HepG2 (cell line): ENCODE results near the gene LARP4. TPM values are rescaled to one million over a fixed set of nuclear protein-coding genes. Genes with fewer than 3 reads are reported as not detected.

Source experiments
- ATAC-seq: fragments of 200-7000 bp; cut with Tn5 transposase; 3 replicates; pipeline ENCODE4 v1.9.1; 2020; ENCODE audit warnings: mild to moderate bottlenecking, moderate library complexity
- BruUV-seq: library from RNA; stranded (reverse); fragments of 400-500 nt; replicated peaks from 2 replicates; lab custom pipeline; 2021; lab: Mats Ljungman, UMichigan
- CTCF ChIA-PET: fragments of 300-600 bp; formaldehyde crosslinking; extraction: SDS; loops from one replicate; lab custom pipeline; 2021; ENCODE audit warnings: low total read pairs, inconsistent platforms, low intra/inter-chr PET ratio; lab: Yijun Ruan, JAX
- POLR2A ChIA-PET: fragments of 350-600 bp; sonication (Branson Sonifier 250); formaldehyde crosslinking; loops from one replicate; lab custom pipeline; 2020; ENCODE audit warnings: antibody characterized with exemption, inconsistent platforms; lab: Yijun Ruan, JAX
- DNase-seq: peaks from one replicate; pipeline ENCODE4 v3.0.0-alpha.2; 2015; ENCODE audit warnings: low spot score
- FAIRE-seq: peaks from 3 replicates; lab custom pipeline; 2011; peaks lifted over from hg19 to GRCh38; lab: Jason Lieb, UNC
- H2AFZ ChIP-seq: one replicate; pipeline ENCODE4 v1.6.1; 2011; ENCODE audit warnings: low read length, inconsistent platforms
- H3K27ac ChIP-seq: fragments of 300-600 bp; 3 replicates; pipeline ENCODE4 v1.8.0; 2011; ENCODE audit warnings: mixed run types, mild to moderate bottlenecking, mixed read lengths, low read length, inconsistent platforms; ENCODE audit not compliant: insufficient read depth; ENCODE audit errors: extremely low read length
- H3K27me3 ChIP-seq, 2 experiments: fragments of 200-600 bp in 1 of 2; 2 replicates in 1 of 2; 3 replicates in 1 of 2; pipeline versions ENCODE4 v1.6.0 to v1.8.0; 2011; ENCODE audit warnings: low read length in 2 of 2, mild to moderate bottlenecking in 2 of 2, moderate library complexity in 2 of 2, inconsistent platforms in 1 of 2; ENCODE audit not compliant: insufficient read depth in 2 of 2, control insufficient read depth in 1 of 2
- H3K36me3 ChIP-seq, 2 experiments: fragments of 200-600 bp in 1 of 2; replicated peaks in 1 of 2; 2 replicates in 1 of 2; 3 replicates in 1 of 2; pipeline versions ENCODE4 v1.5.1 to v1.8.0; 2011; ENCODE audit warnings: low read length in 2 of 2, inconsistent platforms in 1 of 2; ENCODE audit not compliant: insufficient read depth in 2 of 2, control insufficient read depth in 1 of 2
- H3K4me1 ChIP-seq: 2 replicates; pipeline ENCODE4 v1.5.1; 2012; ENCODE audit warnings: low read length, inconsistent platforms; ENCODE audit not compliant: insufficient read depth
- H3K4me2 ChIP-seq: 2 replicates; pipeline ENCODE4 v1.6.0; 2011; ENCODE audit warnings: low read depth, low read length, inconsistent platforms
- H3K4me3 ChIP-seq, 3 experiments: fragments of 200-600 bp in 1 of 3; sonication (generic), shearing (Covaris generic) in 1 of 3; replicated peaks in 1 of 3; 2 replicates each; pipeline ENCODE4 v1.5.1; 2011 to 2016; ENCODE audit warnings: low read length in 3 of 3, inconsistent platforms in 2 of 3, low read depth in 2 of 3, mild to moderate bottlenecking in 2 of 3, control low read depth in 1 of 3, mixed read lengths in 1 of 3; ENCODE audit not compliant: insufficient read depth in 1 of 3
- H3K79me2 ChIP-seq: one replicate; pipeline ENCODE4 v1.6.1; 2011; ENCODE audit warnings: low read length, inconsistent platforms; ENCODE audit not compliant: insufficient read depth
- H3K9ac ChIP-seq: 2 replicates; pipeline ENCODE4 v1.6.0; 2011; ENCODE audit warnings: mild to moderate bottlenecking, low read depth, low read length, inconsistent platforms; ENCODE audit not compliant: insufficient read depth
- H3K9me3 ChIP-seq: 2 replicates; pipeline ENCODE4 v1.5.1; 2012; ENCODE audit warnings: mild to moderate bottlenecking, low read length
- H4K20me1 ChIP-seq: 2 replicates; pipeline ENCODE4 v1.6.0; 2011; ENCODE audit warnings: inconsistent platforms, mild to moderate bottlenecking, low read length, moderate library complexity; ENCODE audit not compliant: insufficient read depth
- ARID5B ChIP-seq: IDR thresholded peaks from 2 replicates; pipeline ENCODE4 v1.4.0; 2020; ENCODE audit warnings: mild to moderate bottlenecking, missing genetic modification reagents
- ATAD3A ChIP-seq: sonication (generic); formaldehyde crosslinking; IDR thresholded peaks from 2 replicates; pipeline ENCODE4 v1.4.0; 2020; ENCODE audit warnings: missing genetic modification reagents
- KMT2A ChIP-seq: sonication (generic); formaldehyde crosslinking; IDR thresholded peaks from 2 replicates; pipeline ENCODE4 v1.4.0; 2020; ENCODE audit warnings: missing genetic modification reagents
- PAWR ChIP-seq: sonication (generic); formaldehyde crosslinking; IDR thresholded peaks from 2 replicates; pipeline ENCODE4 v1.4.0; 2020; ENCODE audit warnings: missing genetic modification reagents, mild to moderate bottlenecking, borderline replicate concordance
- REST ChIP-seq, 2 experiments: IDR thresholded peaks; 2 replicates each; pipeline ENCODE4 v1.6.1; 2011 to 2012; ENCODE audit warnings: low read length in 2 of 2, borderline replicate concordance in 1 of 2, low read depth in 1 of 2, mild to moderate bottlenecking in 1 of 2, moderate library complexity in 1 of 2
- TBL1XR1 ChIP-seq: fragments of 150-350 bp; IDR thresholded peaks from 2 replicates; pipeline ENCODE4 v1.6.1; 2014; ENCODE audit warnings: borderline replicate concordance, low read length; ENCODE audit not compliant: partially characterized antibody
- WGBS: methylation state at CpG from one replicate; pipeline ENCODE4 v1.1.6; 2017; ENCODE audit warnings: low lambda C conversion rate; 5-methylcytosine and 5-hydroxymethylcytosine counted together
- in situ Hi-C: cut with HindIII; loops from 2 replicates; pipeline ENCODE4 v1.10.0; 2017; ENCODE audit warnings: low pct_unique_long_range_greater_than_20kb; ENCODE audit not compliant: extremely low pct_ligation_motif_present
- intact Hi-C: fragments of 100-400 bp; cut with micrococcal nuclease; formaldehyde crosslinking; loops from one replicate; pipeline ENCODE4 v1.10.0; 2022; ENCODE audit not compliant: unreplicated experiment
- polyA plus RNA-seq, 8 experiments: library from polyadenylated mRNA; depleted of rRNA in 3 of 8; stranded (reverse) in 7 of 8; unstranded in 1 of 8; fragments of >200 nt; fragmentation: Illumina TruSeq in 4 of 8; extraction: Trizol in 4 of 8; gene quantifications; 2 replicates each; pipeline versions ENCODE4 v1.2.1 to v1.2.3, GENCODE V29; 2011 to 2016; ENCODE audit warnings: low read depth in 4 of 8, missing spikeins in 1 of 8, mixed read lengths in 1 of 8; ENCODE audit not compliant: insufficient read depth in 1 of 8
- total RNA-seq, 5 experiments: library from RNA; depleted of rRNA; stranded (reverse); fragments of >200 nt; fragmentation: Illumina TruSeq; extraction: Trizol; gene quantifications; 2 replicates each; pipeline ENCODE4 v1.2.3, GENCODE V29; 2016; ENCODE audit warnings: low read depth in 1 of 5
- TF ChIP-seq, protein P1 (sequence below): sonication (generic); formaldehyde crosslinking; IDR thresholded peaks from 2 replicates; pipeline ENCODE4 v1.5.0; 2020; ENCODE audit warnings: mild to moderate bottlenecking, missing genetic modification reagents, borderline replicate concordance

Gene LARP4
- total and polyA plus RNA-seq, 2 of the 13 experiments (the other 11 are each of a cell fraction or from before 2014, with no cell fraction given), result 16.4 to 42.7 TPM

DNA sequence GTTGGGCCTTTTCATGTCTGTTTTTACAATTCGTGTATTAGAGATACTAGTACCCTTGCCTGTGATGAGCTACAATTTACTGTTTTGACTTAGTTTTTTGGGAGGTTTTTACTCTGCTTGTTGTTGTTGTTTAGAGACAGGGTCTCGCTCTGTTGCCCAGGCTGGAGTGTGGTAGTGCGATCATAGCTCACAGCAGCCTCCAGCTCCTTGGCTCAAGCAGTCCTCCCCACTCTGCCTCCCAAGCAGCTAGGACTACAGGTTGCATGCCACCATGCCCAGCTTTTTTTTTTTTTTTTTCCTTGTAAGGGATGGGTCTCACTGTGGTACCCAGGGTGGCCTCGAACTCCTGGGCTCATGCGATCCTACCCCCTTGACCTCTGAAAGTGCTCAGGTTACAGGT is 52.1 kb downstream of the LARP4 start:
- ATAC-seq (no peak), DNase-seq (no peak), FAIRE-seq (no peak)
- H2AFZ ChIP-seq, result no peak overlapping the region
- in situ Hi-C loops (no loop called here), intact Hi-C loops (no loop called here)
- H3K9me3 ChIP-seq, result no peaks in the 10 kb centered on the region
- no peaks in the 10 kb centered on the region for H3K4me1 ChIP-seq
- H3K79me2 ChIP-seq, result no peaks in the 10 kb centered on the region
- POLR2A ChIA-PET, result no interaction called here
- CTCF ChIA-PET, result no interaction called here
- H3K36me3 ChIP-seq, result peaks cover 13 to 46% of the 10 kb centered on the region in 2 experiments
- H3K27me3 ChIP-seq, result no peaks in the 10 kb centered on the region; a peak in 1 of 5 replicates
- no peaks in the 10 kb centered on the region for H4K20me1 ChIP-seq
- no peak overlapping the region for H3K27ac ChIP-seq
- WGBS, result 97% methylated on average over 5 of the region's 5 CpGs
- H3K4me3 ChIP-seq, result no peak overlapping the region
- no peak overlapping the region for H3K9ac ChIP-seq
- BruUV-seq, result no TSS peak
- H3K4me2 ChIP-seq, result no peak overlapping the region
- TF ChIP-seq TBL1XR1 (no peak), ARID5B (no peak), KMT2A (CRISPR knock-in tag) (no peak), REST (IDR thresholded peaks at IDR 0.05; ENCODE audit: borderline replicate concordance in 1 of 2, low read depth in 1 of 2, low read length in 2 of 2) (no peak), ATAD3A (no peak), PAWR (no peak)
- TF ChIP-seq, protein P1, sequence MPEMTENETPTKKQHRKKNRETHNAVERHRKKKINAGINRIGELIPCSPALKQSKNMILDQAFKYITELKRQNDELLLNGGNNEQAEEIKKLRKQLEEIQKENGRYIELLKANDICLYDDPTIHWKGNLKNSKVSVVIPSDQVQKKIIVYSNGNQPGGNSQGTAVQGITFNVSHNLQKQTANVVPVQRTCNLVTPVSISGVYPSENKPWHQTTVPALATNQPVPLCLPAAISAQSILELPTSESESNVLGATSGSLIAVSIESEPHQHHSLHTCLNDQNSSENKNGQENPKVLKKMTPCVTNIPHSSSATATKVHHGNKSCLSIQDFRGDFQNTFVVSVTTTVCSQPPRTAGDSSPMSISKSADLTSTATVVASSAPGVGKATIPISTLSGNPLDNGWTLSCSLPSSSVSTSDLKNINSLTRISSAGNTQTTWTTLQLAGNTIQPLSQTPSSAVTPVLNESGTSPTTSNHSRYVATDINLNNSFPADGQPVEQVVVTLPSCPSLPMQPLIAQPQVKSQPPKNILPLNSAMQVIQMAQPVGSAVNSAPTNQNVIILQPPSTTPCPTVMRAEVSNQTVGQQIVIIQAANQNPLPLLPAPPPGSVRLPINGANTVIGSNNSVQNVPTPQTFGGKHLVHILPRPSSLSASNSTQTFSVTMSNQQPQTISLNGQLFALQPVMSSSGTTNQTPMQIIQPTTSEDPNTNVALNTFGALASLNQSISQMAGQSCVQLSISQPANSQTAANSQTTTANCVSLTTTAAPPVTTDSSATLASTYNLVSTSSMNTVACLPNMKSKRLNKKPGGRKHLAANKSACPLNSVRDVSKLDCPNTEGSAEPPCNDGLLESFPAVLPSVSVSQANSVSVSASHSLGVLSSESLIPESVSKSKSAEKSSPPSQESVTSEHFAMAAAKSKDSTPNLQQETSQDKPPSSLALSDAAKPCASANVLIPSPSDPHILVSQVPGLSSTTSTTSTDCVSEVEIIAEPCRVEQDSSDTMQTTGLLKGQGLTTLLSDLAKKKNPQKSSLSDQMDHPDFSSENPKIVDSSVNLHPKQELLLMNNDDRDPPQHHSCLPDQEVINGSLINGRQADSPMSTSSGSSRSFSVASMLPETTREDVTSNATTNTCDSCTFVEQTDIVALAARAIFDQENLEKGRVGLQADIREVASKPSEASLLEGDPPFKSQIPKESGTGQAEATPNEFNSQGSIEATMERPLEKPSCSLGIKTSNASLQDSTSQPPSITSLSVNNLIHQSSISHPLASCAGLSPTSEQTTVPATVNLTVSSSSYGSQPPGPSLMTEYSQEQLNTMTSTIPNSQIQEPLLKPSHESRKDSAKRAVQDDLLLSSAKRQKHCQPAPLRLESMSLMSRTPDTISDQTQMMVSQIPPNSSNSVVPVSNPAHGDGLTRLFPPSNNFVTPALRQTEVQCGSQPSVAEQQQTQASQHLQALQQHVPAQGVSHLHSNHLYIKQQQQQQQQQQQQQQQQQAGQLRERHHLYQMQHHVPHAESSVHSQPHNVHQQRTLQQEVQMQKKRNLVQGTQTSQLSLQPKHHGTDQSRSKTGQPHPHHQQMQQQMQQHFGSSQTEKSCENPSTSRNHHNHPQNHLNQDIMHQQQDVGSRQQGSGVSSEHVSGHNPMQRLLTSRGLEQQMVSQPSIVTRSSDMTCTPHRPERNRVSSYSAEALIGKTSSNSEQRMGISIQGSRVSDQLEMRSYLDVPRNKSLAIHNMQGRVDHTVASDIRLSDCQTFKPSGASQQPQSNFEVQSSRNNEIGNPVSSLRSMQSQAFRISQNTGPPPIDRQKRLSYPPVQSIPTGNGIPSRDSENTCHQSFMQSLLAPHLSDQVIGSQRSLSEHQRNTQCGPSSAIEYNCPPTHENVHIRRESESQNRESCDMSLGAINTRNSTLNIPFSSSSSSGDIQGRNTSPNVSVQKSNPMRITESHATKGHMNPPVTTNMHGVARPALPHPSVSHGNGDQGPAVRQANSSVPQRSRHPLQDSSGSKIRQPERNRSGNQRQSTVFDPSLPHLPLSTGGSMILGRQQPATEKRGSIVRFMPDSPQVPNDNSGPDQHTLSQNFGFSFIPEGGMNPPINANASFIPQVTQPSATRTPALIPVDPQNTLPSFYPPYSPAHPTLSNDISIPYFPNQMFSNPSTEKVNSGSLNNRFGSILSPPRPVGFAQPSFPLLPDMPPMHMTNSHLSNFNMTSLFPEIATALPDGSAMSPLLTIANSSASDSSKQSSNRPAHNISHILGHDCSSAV, result no peak
